GF-D8 (cell line): ENCODE results near the gene IFIT1.
"Not testable (repeated sequence)": the region's sequence is repeated elsewhere in the genome, so short reads cannot be mapped to it uniquely, and the experiment has no call there.

ENCODE experiments used
- DNase-seq: peaks from one replicate; lab custom pipeline; 2025; lab: John Stamatoyannopoulos, UW

Gene IFIT1

DNA sequence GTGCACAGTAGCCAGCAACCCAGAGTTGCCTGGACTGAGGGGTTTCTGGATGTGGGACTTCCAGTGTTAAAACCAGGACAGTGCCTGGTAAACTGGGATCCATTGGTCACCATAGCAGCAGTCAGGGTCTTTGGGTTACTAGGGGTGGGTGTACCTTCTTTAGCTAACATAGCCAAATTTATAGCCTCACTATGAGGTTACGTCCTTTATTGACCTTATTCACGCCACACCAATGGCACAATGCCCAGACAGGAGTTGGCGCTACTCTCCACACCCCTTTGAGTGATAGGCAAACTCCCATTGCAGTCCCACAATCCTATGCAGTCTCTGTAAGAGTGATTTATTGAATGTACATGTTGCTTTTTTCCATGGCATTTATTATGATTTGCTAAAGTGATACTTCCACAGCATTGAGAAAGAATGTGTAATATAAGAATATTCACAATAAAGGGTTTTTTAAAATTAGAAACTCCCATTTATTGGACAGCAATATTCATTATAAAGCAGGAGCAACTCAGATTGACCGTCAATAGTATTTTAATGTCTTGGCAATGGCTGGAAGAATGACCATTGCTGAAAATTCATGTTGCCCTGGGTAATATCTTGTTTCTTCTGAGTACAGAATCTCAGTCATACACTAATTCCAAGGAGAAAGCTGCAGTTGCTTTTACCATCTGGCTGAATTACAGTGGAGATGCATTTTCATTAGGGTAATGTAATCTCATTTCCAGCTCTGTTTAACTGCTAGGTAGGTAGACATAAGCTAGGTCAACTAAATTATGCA is 48.0 kb downstream of the IFIT1 start:
- DNase-seq, result no peak

DNA sequence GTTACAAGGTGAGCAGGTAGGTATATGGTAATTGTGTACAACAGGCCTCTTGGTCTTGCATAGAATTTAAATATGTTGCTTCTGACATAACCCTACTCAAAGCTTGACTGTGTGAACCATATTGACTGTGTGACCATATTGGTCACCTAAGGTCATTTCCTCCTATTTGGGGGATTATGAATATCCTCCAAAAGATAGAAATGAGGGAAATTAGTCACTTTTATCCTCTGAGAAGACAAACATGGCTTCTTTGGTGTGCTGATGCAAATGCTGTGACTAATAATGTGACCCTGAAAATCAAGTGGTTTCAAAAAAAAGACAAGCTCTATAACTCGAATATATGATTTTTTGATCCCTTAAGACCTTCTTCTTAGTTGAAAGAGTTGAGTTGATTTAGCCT is 49.9 kb downstream of the IFIT1 start:
- DNase-seq, result no peak

DNA sequence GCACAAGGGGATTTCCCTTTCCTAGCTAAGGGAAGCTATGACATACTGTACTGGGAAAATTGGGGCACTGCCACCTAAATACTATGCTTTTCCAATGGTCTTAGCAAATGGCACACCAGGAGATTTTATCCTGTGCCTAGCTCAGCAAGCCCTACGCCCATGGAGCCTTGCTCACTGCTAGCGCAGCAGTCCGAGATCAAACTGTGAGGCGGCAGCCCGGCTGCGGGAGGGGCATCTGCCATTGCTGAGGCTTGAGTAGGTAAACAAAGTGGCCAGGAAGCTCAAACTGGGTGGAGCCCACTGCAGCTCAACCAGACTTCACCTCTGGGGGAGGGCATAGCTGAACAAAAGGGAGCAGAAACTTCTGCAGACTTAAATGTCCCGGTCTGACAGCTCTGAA is 52.4 kb downstream of the IFIT1 start:
- not testable (repeated sequence) for DNase-seq

DNA sequence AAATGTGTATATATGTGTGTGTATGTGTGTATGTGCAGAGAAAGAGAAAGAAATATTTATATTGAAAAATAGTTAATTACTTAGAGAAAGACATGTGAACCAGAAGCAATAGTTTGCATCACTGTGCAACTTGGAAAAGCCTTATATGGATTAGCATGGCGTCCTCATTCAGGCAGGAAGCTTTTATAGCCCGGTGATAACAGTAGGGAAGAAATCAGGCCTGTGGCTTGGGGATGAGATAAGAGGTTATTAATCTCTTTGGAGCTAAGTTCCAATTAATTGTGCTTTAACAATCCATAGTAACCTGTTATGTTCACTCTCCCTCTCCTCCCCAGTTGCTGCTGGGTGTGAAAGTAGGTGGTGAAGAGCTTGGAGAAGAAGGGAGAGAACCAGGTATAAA is 58.5 kb downstream of the IFIT1 start:
- DNase-seq, result no peak

DNA sequence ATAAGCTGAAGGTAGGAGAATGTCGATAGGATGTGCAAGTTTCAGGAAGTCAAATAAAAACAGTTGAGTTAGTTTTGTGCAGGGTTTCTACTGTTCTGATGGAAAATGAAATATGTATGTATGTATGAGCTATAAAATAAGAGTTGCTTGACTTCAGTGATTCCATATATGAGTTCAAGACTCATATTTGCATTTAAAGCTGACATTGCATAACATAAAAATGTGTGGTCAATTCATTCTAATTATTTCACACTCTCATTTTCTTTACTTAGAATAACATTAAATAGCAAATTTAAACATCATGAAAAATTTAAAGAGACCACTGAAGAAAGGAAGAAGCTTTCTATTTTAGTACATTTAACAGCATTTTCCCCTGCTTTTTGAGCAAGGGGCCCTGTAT is 59.8 kb downstream of the IFIT1 start:
- no peak for DNase-seq

DNA sequence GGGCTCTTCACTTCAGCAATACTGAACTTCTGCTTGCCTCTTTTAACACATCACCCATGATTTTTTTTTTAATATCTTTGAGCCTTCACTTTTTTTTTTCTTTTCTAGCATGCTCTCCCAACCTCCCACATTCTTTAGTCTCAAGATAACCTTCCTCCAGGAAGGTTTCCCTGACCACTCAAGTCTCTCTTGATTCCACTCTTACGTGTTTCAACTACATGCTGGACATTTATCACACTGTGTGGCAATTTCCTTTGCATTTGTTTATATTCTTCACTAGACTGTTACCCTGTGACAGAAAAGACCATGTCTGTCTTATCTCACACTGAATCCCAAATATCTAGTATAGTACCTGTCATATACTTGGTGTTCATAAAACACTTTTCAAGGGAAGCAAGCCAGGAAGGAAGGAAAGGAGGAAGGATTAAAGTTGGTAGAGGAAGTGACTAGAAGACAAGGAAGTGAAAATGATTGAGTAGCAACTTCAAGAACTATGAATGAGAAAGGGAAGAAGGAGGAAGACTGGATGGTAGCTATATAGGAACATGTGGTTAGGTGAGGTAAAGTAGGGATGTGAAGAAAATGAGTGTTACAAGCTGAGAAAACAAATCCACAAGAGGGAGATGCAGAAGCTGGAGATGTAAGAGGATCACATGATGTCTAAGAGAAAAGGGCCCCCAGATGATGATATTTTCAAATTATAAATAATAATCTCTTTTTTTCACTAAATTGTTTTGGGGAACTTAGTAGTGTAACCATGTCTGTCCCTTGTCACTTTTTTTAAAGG is 62.3 kb downstream of the IFIT1 start:
- no peak for DNase-seq
